HG02571 (cell line): ENCODE measurements around the gene ADK.
"Not testable (repeated sequence)": the region's sequence is repeated elsewhere in the genome, so short reads cannot be mapped to it uniquely, and the experiment has no call there.

Source experiments
- ATAC-seq: cut with Tn5 transposase; IDR thresholded peaks from one replicate; pipeline ENCODE4 v1.9.1; 2021; ENCODE audit warnings: mild to moderate bottlenecking, moderate library complexity; ENCODE audit not compliant: unreplicated experiment

The ADK gene

DNA sequence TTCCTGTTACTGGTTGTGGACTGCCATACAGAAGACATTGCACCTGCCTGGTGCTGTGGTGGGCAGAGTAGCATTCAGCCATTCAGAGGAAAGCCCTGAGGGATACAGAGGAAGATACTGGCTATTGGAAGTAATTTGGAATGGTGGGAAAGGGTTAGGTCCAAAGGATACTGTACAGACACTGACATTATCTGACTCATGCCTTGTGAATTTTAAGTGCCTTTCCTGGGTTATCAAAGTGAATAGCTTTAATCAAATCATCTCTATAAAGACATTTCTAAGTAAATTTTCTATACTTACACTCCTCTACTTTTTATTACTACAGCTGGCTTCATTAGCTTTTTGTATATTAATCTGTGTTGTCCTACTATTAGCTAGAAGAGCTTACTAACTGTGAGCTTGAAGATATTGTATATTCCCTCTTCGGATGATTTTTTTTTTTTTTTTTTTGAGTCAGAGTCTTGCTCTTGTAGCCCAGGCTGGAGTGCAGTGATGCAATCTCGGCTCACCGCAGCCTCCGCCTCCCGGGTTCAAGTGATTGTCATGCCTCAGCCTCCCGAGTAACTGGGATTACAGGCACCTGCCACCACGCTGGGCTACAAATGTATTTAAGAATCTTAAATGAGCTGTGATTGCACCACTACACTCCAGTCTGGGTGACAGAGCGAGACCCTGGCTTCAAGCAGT lies 186.5 kb downstream of the ADK start:
- ATAC-seq, result no peak

DNA sequence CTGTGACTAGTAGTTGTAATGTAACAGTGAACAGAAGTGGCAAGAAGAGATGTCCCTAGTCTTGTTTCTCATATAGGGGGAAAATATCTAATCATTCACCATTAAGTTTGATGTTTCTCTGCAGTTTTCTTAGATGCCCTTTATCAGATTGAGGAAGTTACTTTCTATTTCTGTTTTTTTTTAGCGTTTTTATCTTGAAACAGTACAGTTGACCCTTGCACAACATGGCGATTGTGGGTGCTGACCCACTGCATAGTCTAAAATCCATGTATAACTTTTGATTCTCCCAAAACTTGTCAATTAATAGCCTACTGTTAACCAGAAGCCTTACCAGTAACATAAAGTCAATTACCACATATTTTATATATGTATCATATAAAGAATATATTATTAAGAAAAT lies 192.0 kb downstream of the ADK start:
- ATAC-seq, result no peak

DNA sequence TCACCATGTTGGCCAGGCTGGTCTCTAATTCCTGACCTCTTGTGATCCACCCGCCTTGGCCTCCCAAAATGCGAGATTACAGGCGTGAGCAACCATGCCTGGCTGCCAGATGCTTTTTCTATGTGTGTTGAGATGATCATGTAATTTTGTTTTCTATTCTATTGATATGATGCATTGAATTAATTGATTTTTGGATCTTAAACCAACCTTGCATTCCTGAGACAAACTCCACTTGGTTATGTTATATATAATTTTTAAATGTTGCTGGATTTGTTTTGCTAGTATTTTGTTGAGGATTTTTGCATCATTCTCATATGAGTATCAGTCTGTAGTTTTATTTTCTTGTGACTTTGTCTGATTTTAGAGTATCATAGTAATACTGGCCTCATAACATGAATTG lies 192.8 kb downstream of the ADK start:
- no peak for ATAC-seq

DNA sequence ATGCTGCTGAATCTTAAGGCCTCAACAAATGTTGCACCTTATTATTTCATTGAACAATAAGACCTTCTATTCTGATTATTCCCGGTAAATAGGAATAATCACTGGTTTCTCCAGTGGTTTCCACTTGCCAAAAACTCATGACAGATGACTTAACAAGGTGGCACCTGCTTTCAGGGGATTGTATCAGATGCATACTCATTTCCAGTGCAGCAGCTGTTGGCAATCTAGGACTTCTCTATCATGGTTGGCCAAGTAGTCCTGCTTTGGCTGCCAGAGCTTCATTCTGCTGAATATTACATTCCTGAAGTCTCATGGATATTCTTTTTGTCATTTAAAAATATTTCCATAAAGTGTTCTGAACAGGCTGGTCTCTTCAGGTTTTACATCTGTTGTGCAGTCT lies 193.3 kb downstream of the ADK start:
- no peak for ATAC-seq

DNA sequence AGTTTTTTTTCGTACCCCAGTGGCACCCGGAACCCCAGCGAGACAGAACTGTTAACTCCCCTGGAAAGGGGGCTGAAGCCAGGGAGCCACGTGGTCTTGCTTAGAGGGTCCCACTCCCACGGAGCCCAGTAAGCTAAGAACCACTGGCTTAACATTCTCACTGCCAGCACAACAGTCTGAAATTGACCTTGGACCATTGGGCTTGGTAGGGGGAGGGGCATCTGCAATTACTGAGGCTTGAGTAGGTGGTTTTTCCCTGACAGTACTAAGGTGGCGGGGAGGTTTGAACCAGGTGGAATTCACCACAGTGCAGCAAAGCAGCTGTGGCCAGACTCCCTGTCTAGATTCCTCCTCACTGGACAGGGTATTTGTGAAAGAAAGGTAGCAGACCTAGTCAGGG lies 196.5 kb downstream of the ADK start:
- no peak for ATAC-seq

DNA sequence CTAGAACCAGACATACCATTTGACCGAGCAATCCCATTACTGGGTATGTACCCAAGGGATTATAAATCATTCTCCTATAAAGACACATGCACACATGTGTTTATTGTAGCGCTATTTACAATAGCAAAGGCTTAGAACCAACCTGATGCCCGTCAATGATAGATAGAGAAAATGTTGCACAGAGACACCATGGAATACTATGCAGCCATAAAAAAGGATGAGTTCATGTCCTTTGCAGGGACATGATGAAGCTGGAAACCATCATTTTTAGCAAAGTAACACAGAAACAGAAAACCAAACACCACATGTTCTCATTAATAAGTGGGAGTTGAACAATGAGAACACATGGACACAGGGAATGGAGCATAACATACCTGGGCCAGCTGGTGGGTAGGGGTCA lies 202.0 kb downstream of the ADK start:
- not testable (repeated sequence) for ATAC-seq

- ATAC-seq, result no peak
Observed at GRCh38 chr10:74361678-74362077, 210.7 kb downstream of the ADK start.

- no peak for ATAC-seq
Observed at GRCh38 chr10:74363727-74364126, 212.7 kb downstream of the ADK start.

- no peak for ATAC-seq
Observed at GRCh38 chr10:74365109-74365508, 214.1 kb downstream of the ADK start.

DNA sequence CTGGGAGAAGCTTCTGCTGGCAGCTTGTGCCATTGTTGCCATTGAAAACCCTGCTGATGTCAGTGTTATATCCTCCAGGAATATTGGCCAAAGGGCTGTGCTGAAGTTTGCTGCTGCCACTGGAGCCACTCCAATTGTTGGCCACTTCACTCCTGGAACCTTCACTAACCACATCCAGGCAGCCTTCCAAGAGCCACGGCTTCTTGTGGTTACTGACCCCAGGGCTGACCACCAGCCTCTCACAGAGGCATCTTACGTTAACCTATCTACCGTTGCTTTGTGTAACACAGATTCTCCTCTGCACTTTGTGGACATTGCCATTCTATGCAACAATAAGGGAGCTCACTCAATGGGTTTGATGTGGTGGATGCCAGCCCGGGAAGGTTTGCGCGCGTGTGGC lies 220.7 kb downstream of the ADK start:
- no peak for ATAC-seq

- no peak for ATAC-seq
Observed at GRCh38 chr10:74373059-74373458, 222.0 kb downstream of the ADK start.

- no peak for ATAC-seq
Observed at GRCh38 chr10:74377476-74377875, 226.5 kb downstream of the ADK start.

- no peak for ATAC-seq
Observed at GRCh38 chr10:74379474-74379873, 228.5 kb downstream of the ADK start.

DNA sequence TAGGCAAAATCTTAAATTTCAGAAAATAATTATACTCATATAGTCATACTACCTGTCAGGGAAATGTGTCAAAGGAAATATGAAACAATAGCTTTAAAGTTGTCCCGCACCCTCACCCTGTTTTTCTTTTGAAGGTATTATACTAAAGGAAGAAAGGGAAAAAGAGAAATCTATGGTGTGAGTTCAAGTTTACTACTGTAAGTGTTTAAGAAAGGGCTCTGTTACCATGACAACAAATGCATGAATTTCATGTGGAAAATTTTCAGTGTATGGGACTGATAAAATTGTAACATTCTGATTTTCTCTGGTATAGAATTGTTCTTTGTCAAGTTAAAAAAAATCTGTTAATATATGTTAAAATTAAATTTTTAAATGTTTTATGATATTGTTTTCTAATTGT lies 229.8 kb downstream of the ADK start:
- ATAC-seq, result no peak

- ATAC-seq, result no peak
Observed at GRCh38 chr10:74381291-74381853, 230.4 kb downstream of the ADK start.

DNA sequence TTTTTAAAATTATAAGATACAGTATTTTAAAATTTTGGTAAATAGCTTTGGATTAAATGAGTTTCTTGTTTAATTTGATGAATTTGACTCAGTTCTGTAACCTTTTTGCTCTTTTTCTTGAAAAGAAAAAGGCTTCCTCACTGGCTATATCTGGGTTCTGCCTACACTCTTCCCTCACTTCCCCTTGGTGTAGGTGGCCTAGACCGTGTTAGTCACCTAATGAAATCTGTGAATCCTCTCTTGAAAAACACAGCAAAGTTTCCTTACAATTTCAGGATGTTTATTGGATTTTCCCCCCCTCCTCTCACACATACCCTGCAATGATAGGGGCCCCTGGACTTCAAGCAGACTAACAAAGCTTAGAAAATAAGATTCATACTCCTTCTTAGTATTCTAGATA lies 231.6 kb downstream of the ADK start:
- no peak for ATAC-seq

- no peak for ATAC-seq
Observed at GRCh38 chr10:74383642-74384041, 232.6 kb downstream of the ADK start.

GRCh38 chr10:74384615-74385183 lies 233.7 kb downstream of the ADK start:
- ATAC-seq, result no peak

DNA sequence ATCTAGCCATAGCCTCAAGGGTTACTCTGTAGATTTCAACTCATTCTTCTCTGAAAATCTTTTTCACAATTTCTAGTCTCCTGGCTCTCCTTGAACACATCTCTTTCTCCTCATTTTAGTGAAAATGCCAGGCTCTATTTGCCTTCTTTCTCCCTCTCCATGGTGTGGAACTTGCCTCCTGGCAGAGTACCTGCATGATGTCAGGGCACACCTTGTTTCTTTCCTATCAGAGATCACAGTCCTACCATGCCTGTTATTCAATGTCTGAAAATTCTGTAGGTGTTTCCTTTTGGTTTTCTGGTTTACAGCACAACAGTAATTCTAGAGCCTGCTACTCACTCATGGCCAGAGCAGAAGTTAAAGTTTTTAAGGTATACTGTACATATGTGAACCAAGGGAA lies 237.8 kb downstream of the ADK start:
- ATAC-seq, result no peak

DNA sequence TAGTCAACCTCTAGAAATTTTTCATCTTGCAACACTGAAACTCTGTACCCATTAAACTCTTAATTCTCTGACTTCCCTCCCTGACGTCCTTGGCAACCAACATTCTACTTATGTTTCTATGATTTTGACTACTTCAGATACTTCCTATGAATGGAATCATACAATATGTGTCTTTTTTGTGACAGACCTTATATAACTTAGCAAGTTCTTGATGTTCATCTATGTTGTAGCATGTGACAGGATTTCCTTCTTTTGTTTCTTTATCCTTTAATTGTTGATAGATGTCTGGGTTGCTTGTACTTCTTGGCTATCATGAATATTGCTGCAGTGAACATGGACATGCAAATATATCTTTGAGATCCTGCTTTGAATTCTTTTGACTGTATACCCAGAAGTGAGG lies 240.8 kb downstream of the ADK start:
- ATAC-seq, result no peak

- ATAC-seq, result no peak
Observed at GRCh38 chr10:74394416-74394969, 243.5 kb downstream of the ADK start.

DNA sequence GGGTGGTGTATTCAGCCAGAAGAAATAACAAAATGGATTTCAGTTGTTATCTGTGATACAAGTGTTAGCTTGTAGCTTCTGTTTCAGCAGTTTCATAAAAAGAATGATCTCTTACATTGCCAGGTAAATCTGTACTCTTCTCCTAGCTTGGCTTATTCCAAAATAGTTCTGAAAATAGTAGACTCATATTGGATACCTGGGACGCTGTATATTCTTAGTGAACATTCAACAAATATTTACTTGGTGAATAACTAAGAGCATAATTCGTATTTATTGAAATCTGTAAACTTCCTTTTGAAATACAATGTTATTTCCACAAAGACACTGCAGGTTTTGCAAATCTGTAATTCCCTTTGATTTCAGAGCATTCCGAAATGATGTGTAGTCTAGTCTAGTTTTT lies 249.2 kb downstream of the ADK start:
- ATAC-seq, result no peak
